Measurements from ENCODE around the gene HAUS7.

The HAUS7 gene

DNA sequence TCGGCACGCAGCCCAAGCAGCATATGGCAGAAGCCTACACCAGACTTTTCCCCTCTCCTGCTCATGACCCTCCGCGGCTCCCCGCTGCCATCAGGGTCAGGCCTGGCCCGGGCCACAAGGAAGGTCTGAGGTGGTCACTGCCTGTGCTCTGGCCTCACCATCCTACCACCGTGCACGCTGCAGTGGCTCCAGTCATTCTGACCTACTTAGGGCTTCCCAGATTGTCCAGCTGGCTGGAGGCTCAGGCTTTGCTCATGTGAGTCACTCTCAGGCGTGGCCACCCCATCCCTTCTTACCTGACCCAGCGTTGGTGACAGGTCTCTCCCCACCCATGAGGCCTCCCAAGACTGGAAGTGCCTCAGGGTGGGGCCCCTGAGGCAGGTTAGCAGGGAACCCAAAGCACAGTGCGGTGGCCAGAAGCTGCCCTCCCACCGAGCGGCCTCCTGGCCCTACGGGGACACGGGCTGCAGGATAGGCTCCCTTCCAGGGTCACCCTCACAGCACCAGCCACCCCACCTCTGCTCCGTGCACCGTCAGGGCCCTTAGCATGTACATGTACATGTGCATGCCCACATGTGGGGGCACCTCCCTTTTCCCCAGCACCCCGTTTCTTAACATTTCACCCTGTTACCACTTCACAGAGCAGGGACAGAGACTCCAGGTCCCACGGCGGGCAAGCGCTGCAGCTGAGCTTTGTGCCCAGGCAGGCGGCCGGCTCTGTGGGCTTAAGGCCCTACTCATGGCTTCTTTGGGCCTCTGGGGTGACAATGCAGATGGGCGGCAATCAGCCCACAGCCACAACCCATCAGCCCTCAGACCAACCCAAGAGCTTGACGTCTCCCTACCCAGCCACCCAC, 26.7 kb downstream of the HAUS7 start:
- no peaks in the 10 kb centered on the region for H3K36me3 ChIP-seq (ENCODE audit: control insufficient read depth in 1 of 2, insufficient read depth in 2 of 2, low read length in 2 of 2)
- H3K27ac ChIP-seq (ENCODE audit: low read length) = no peak overlapping the region
- no peak overlapping the region for H3K4me3 ChIP-seq (ENCODE audit: low read depth in 1 of 2, low read length in 2 of 2)
- H3K4me1 ChIP-seq (ENCODE audit: control insufficient read depth in 1 of 2, insufficient read depth in 2 of 2, low read length in 2 of 2) = no peaks in the 10 kb centered on the region
- H3K9me3 ChIP-seq (ENCODE audit: control insufficient read depth in 1 of 2, low read length in 2 of 2) = no peaks in the 10 kb centered on the region
- no peaks in the 10 kb centered on the region for H3K27me3 ChIP-seq (ENCODE audit: low read depth, low read length)

- Histone ChIP-seq H3K27ac (ENCODE audit: low read length) (no peak overlapping the region), H3K27me3 (ENCODE audit: low read depth, low read length) (no peaks in the 10 kb centered on the region), H3K4me1 (ENCODE audit: control insufficient read depth in 1 of 2, insufficient read depth in 2 of 2, low read length in 2 of 2) (no peaks in the 10 kb centered on the region), H3K4me3 (ENCODE audit: low read depth in 1 of 2, low read length in 2 of 2) (no peak overlapping the region), H3K36me3 (ENCODE audit: control insufficient read depth in 1 of 2, insufficient read depth in 2 of 2, low read length in 2 of 2) (no peaks in the 10 kb centered on the region), H3K9me3 (ENCODE audit: control insufficient read depth in 1 of 2, low read length in 2 of 2) (no peaks in the 10 kb centered on the region)
Observed at GRCh38 chrX:153442463-153442862, 27.9 kb downstream of the HAUS7 start.

DNA sequence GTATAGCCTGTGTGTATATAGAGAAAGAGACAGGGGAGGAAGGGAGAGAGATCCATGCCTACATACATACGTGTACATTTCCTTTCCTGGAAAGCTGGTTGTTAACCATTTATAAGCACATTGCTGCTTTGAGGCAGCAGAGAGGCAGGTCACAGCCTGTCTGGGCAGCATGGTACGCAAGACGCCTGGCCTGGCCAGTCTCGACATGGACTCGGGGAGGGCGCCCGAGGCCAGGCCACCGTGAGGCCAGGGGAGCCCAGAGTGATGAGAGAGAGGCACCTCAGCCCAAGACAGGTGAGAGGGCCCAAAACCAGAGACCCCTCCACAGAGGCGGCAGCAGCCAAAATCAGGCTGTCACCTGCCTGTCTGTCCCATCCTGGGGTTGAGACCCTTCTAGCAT, 28.4 kb downstream of the HAUS7 start:
- Histone ChIP-seq H3K9me3 (ENCODE audit: control insufficient read depth in 1 of 2, low read length in 2 of 2) (no peaks in the 10 kb centered on the region), H3K4me1 (ENCODE audit: control insufficient read depth in 1 of 2, insufficient read depth in 2 of 2, low read length in 2 of 2) (no peaks in the 10 kb centered on the region), H3K27me3 (ENCODE audit: low read depth, low read length) (no peaks in the 10 kb centered on the region), H3K36me3 (ENCODE audit: control insufficient read depth in 1 of 2, insufficient read depth in 2 of 2, low read length in 2 of 2) (no peaks in the 10 kb centered on the region), H3K27ac (ENCODE audit: low read length) (no peak overlapping the region), H3K4me3 (ENCODE audit: low read depth in 1 of 2, low read length in 2 of 2) (no peak overlapping the region)

DNA sequence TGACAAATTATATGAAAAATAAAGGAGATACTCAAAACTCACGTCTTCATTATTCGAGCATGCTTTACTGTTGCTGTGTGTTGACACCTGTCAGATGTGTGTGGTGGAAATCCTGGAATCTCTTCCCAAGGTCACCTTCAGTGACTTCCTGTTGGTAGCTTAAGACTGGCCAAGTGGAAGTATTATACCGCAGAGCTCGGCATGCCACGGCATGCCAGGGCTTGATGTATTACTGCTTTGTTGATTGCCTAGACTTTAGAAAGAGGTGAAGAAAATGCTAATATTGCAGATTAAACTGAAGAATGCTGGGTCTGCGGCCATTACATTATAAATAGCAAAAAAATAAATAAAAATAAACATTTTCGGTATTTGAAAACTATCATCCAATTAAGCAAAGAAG, 29.1 kb downstream of the HAUS7 start:
- H3K9me3 ChIP-seq (ENCODE audit: control insufficient read depth in 1 of 2, low read length in 2 of 2) = no peaks in the 10 kb centered on the region
- no peaks in the 10 kb centered on the region for H3K27me3 ChIP-seq (ENCODE audit: low read depth, low read length)
- no peak overlapping the region for H3K4me3 ChIP-seq (ENCODE audit: low read depth in 1 of 2, low read length in 2 of 2)
- no peak overlapping the region for H3K27ac ChIP-seq (ENCODE audit: low read length)
- no peaks in the 10 kb centered on the region for H3K36me3 ChIP-seq (ENCODE audit: control insufficient read depth in 1 of 2, insufficient read depth in 2 of 2, low read length in 2 of 2)
- H3K4me1 ChIP-seq (ENCODE audit: control insufficient read depth in 1 of 2, insufficient read depth in 2 of 2, low read length in 2 of 2) = no peaks in the 10 kb centered on the region

DNA sequence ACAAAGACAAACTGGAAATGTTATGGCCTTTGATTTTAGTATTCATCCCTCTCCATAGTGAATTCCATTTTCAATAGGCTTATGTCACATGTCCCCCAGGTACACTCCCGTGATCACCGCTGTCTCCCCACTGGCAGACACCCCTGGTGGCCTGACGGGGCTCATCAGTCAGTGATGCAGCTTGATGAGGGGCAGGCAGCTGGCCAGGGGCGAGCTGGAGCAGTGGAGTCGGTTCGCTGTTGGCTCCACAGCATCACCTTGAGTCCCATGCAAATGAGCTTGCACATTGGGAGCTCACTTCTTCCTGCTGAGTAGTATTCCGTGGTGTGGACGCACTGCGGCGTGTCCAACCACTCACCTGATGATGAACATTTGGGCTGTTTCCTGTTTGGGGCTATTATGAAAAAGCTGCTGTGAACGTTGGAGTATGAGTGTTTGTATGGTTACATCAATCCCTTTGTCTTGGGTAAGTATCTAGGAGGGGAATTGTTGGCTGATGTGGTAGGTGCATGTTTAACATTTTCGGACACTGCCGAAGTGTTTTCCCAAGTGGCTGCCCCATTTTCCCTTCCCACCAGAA, 29.7 kb downstream of the HAUS7 start:
- no peaks in the 10 kb centered on the region for H3K9me3 ChIP-seq (ENCODE audit: control insufficient read depth in 1 of 2, low read length in 2 of 2)

DNA sequence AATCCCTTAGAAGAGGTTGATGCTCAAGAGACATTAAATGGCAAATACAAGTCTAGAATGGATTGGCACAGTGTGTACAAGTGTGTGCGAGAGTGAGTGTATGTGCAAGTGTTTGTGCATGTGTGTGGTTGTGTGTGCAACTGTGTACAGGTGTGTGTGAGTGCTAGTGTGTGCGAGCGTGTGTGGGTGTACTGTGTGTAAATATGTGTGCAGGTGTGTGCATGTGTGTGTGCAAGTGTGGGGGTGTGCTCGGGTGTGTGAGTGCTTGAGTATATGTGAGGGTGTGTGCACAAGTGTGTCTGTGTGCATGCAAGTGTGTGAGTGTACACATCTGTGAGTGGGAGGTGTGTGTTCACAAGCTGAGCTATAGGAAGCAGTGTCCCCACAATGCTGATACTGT, 30.4 kb downstream of the HAUS7 start:
- H3K27ac ChIP-seq (ENCODE audit: low read length) = no peak overlapping the region
- H3K9me3 ChIP-seq (ENCODE audit: control insufficient read depth in 1 of 2, low read length in 2 of 2) = no peaks in the 10 kb centered on the region
- no peak overlapping the region for H3K4me3 ChIP-seq (ENCODE audit: low read depth in 1 of 2, low read length in 2 of 2)
- no peaks in the 10 kb centered on the region for H3K36me3 ChIP-seq (ENCODE audit: control insufficient read depth in 1 of 2, insufficient read depth in 2 of 2, low read length in 2 of 2)
- no peaks in the 10 kb centered on the region for H3K27me3 ChIP-seq (ENCODE audit: low read depth, low read length)
- no peaks in the 10 kb centered on the region for H3K4me1 ChIP-seq (ENCODE audit: control insufficient read depth in 1 of 2, insufficient read depth in 2 of 2, low read length in 2 of 2)

More for the DNA sequence above, 29.7 kb downstream of the HAUS7 start:
- Histone ChIP-seq H3K27ac (ENCODE audit: low read length) (no peak overlapping the region), H3K36me3 (ENCODE audit: control insufficient read depth in 1 of 2, insufficient read depth in 2 of 2, low read length in 2 of 2) (no peaks in the 10 kb centered on the region), H3K4me3 (ENCODE audit: low read depth in 1 of 2, low read length in 2 of 2) (no peak overlapping the region), H3K4me1 (ENCODE audit: control insufficient read depth in 1 of 2, insufficient read depth in 2 of 2, low read length in 2 of 2) (no peaks in the 10 kb centered on the region), H3K27me3 (ENCODE audit: low read depth, low read length) (no peaks in the 10 kb centered on the region)

DNA sequence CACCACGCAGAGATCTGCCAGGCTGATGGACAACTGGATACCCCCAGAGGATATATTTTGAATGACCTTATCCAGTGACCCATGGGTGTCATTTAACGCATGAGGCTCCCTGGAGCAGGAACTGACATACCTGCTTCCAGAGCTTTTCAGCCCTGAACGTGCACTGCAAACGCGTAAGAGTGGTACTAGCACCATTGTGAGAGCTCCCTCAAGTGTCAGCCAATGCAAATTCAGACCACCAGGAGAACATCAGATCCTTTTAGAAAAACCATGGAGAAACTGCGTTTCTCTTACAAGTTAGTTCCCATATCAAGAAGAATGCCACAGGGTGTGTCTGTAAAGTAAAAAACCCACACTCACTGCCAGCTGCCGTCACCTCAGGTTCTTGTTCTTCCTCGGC, 31.8 kb downstream of the HAUS7 start:
- Histone ChIP-seq H3K4me3 (ENCODE audit: low read depth in 1 of 2, low read length in 2 of 2) (no peak overlapping the region), H3K9me3 (ENCODE audit: control insufficient read depth in 1 of 2, low read length in 2 of 2) (no peaks in the 10 kb centered on the region), H3K36me3 (ENCODE audit: control insufficient read depth in 1 of 2, insufficient read depth in 2 of 2, low read length in 2 of 2) (no peaks in the 10 kb centered on the region), H3K4me1 (ENCODE audit: control insufficient read depth in 1 of 2, insufficient read depth in 2 of 2, low read length in 2 of 2) (no peaks in the 10 kb centered on the region), H3K27me3 (ENCODE audit: low read depth, low read length) (no peaks in the 10 kb centered on the region), H3K27ac (ENCODE audit: low read length) (no peak overlapping the region)

DNA sequence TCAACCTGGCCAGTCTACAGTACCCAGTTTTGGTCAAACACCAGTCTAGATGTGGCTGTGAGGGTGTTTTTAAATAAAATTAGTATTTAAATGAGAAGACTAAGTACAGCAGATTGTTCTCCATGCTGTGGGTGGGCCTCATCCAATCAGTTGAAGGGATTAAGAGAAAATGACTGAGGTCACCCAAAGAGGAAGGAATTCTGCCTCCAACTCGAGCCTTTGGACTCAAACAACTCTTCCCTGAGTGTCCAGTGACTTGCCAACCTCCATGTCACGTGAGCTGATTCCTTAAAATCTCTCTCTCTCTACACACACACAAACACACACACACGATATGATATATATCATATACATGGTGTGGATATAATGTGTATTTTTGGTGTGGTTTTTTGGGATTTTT, 34.5 kb downstream of the HAUS7 start:
- Histone ChIP-seq H3K27me3 (ENCODE audit: low read depth, low read length) (no peaks in the 10 kb centered on the region), H3K9me3 (ENCODE audit: control insufficient read depth in 1 of 2, low read length in 2 of 2) (peaks cover 0 to 2% of the 10 kb centered on the region in 2 donors)

GRCh38 chrX:153434801-153435200, 35.6 kb downstream of the HAUS7 start:
- no peak overlapping the region for H3K4me3 ChIP-seq (ENCODE audit: low read depth in 1 of 2, low read length in 2 of 2)
- H3K4me1 ChIP-seq (ENCODE audit: control insufficient read depth in 1 of 2, insufficient read depth in 2 of 2, low read length in 2 of 2) = no peaks in the 10 kb centered on the region
- no peak overlapping the region for H3K27ac ChIP-seq (ENCODE audit: low read length)
- H3K27me3 ChIP-seq (ENCODE audit: low read depth, low read length) = no peaks in the 10 kb centered on the region
- H3K36me3 ChIP-seq (ENCODE audit: control insufficient read depth in 1 of 2, insufficient read depth in 2 of 2, low read length in 2 of 2) = no peaks in the 10 kb centered on the region
- H3K9me3 ChIP-seq (ENCODE audit: control insufficient read depth in 1 of 2, low read length in 2 of 2) = peaks cover 0 to 2% of the 10 kb centered on the region in 2 donors

More for the DNA sequence above, 34.5 kb downstream of the HAUS7 start:
- H3K27ac ChIP-seq (ENCODE audit: low read length) = no peak overlapping the region
- no peak overlapping the region for H3K4me3 ChIP-seq (ENCODE audit: low read depth in 1 of 2, low read length in 2 of 2)
- H3K4me1 ChIP-seq (ENCODE audit: control insufficient read depth in 1 of 2, insufficient read depth in 2 of 2, low read length in 2 of 2) = no peaks in the 10 kb centered on the region
- H3K36me3 ChIP-seq (ENCODE audit: control insufficient read depth in 1 of 2, insufficient read depth in 2 of 2, low read length in 2 of 2) = no peaks in the 10 kb centered on the region

- no peaks in the 10 kb centered on the region for H3K36me3 ChIP-seq (ENCODE audit: control insufficient read depth in 1 of 2, insufficient read depth in 2 of 2, low read length in 2 of 2)
- no peak overlapping the region for H3K27ac ChIP-seq (ENCODE audit: low read length)
- no peak overlapping the region for H3K4me3 ChIP-seq (ENCODE audit: low read depth in 1 of 2, low read length in 2 of 2)
- no peaks in the 10 kb centered on the region for H3K4me1 ChIP-seq (ENCODE audit: control insufficient read depth in 1 of 2, insufficient read depth in 2 of 2, low read length in 2 of 2)
- H3K27me3 ChIP-seq (ENCODE audit: low read depth, low read length) = no peaks in the 10 kb centered on the region
- H3K9me3 ChIP-seq (ENCODE audit: control insufficient read depth in 1 of 2, low read length in 2 of 2) = peaks cover 0 to 2% of the 10 kb centered on the region in 2 donors
Observed at GRCh38 chrX:153433781-153434285, 36.5 kb downstream of the HAUS7 start.

DNA sequence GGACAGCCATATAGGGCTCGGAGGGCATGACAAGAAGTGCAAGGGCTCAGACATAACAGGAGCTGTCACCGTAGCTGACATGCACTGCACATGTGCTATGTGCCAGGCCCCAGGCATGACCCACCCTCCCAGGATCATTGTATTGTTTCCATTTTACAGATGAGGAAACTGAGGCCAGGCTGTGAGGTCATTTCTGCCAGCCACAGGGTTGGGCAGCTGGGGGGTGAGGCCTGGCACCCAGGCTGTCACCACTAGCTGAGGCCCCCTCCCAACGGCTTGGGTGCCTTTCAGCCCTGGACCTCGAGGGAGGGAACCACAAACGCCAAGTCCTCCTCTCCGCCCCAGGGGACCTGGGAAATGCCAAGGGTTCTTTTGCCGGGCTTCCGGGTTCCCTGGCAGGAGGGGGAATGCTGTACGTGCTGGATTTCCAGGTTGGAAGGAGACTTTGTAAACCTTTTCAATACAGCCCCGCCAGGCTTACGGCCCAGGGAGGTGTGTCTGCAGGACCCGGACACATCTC, 37.2 kb downstream of the HAUS7 start:
- H3K9me3 ChIP-seq (ENCODE audit: control insufficient read depth in 1 of 2, low read length in 2 of 2) = peaks cover 0 to 2% of the 10 kb centered on the region in 2 donors
- no peak overlapping the region for H3K4me3 ChIP-seq (ENCODE audit: low read depth in 1 of 2, low read length in 2 of 2)
- no peaks in the 10 kb centered on the region for H3K27me3 ChIP-seq (ENCODE audit: low read depth, low read length)
- H3K36me3 ChIP-seq (ENCODE audit: control insufficient read depth in 1 of 2, insufficient read depth in 2 of 2, low read length in 2 of 2) = no peaks in the 10 kb centered on the region
- no peaks in the 10 kb centered on the region for H3K4me1 ChIP-seq (ENCODE audit: control insufficient read depth in 1 of 2, insufficient read depth in 2 of 2, low read length in 2 of 2)
- no peak overlapping the region for H3K27ac ChIP-seq (ENCODE audit: low read length)

Data from muscle layer of duodenum (tissue), 2 donors.